Gastrocnemius medialis (tissue), 4 donors: ENCODE data around the gene TANGO2.

ENCODE experiments used
- CTCF ChIP-seq, 5 experiments: fragments of 450-650 bp in 3 of 5; fragments of 200-600 bp in 2 of 5; sonication (generic) in 2 of 5; IDR thresholded peaks in 4 of 5; conservative IDR thresholded peaks in 1 of 5; 1 replicate in 4 of 5; 2 replicates in 1 of 5; pipeline ENCODE4 v1.5.1; 2016 to 2019; ENCODE audit warnings: antibody characterized with exemption in 5 of 5, mild to moderate bottlenecking in 3 of 5, moderate library complexity in 3 of 5
- POLR2A ChIP-seq, 2 donors: fragments of 450-650 bp; IDR thresholded peaks; one replicate each; pipeline ENCODE4 v1.6.1; 2017; ENCODE audit warnings: antibody characterized with exemption in 2 of 2, mild to moderate bottlenecking in 2 of 2, moderate library complexity in 2 of 2

GRCh38 chr22:20026204-20026908 lies 5.4 kb downstream of the TANGO2 start:
- TF ChIP-seq POLR2A (IDR thresholded peaks at IDR 0.05) = no peak
- no peak for TF ChIP-seq CTCF (IDR thresholded peaks at IDR 0.05 in 4 of 5, conservative IDR thresholded peaks at IDR 0.05 in 1 of 5)
